Measurements from ENCODE around the gene TPSAB1.
"Not testable (repeated sequence)": the region's sequence is repeated elsewhere in the genome, so short reads cannot be mapped to it uniquely, and the experiment has no call there.

Gene TPSAB1

DNA sequence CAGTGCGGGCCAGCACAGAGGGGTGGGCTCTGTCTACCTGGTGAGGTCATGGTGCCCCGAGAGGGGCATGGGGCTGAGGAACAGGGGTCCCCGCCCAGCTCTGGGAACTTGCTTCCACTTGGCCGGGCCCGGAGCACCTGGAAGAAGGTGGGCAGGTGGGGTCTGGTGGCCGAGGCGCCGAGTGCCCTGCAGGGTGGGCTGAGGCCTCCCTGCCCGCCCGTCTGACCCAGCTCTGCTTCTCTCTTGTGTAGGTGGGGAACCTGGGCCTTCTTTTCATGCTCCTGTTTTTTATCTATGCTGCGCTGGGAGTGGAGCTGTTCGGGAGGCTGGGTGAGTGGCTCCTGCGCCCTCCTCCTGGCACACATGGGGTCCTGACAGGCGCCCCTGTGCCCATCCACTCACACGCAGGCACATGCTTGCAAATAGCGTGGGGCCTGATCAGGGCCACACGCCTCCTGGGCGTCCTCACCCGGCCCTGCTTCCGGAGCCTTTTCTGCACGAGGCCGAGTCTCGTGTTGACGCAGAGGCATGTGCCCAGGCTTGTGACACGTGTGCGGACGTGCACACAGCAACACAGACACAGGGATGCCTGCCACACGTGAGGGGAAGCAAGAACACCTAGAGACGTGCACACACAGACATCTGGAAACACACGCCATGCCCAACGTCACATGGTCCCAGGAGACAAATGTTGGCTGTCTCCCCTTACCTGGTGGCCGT, 23.7 kb upstream of the TPSAB1 start:
- no peaks in the 10 kb centered on the region for H3K4me1 Mint-ChIP-seq (ENCODE audit: low read depth)
- no peaks in the 10 kb centered on the region for H3K36me3 Mint-ChIP-seq (ENCODE audit: low read depth)
- H3K27me3 Mint-ChIP-seq = no peaks in the 10 kb centered on the region
- H3K27ac Mint-ChIP-seq = no peak overlapping the region
- H3K4me3 Mint-ChIP-seq = no peak overlapping the region
- H3K9me3 Mint-ChIP-seq = no peaks in the 10 kb centered on the region

DNA sequence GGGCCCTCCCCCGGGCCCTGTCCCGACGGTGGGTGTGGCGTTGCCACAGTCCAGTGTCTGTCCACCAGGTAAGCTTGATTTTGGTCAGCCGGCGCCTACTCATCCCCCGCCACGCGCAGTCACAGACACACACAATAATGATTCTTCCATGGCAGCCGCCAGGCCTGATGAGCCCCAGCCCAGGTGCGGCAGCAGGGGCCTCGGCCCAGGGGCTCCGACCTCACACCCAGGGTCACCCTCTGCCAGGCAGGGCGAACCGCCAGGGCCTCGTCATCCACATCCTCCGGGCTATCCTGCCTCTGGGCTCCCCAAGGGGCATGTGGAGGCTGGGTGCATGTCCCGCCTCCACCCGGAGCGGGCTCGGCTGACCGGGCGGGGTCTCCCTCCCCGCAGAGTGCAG, 23.0 kb upstream of the TPSAB1 start:
- H3K4me1 Mint-ChIP-seq (ENCODE audit: low read depth) = no peaks in the 10 kb centered on the region
- H3K27ac Mint-ChIP-seq = no peak overlapping the region
- H3K4me3 Mint-ChIP-seq = no peak overlapping the region
- H3K36me3 Mint-ChIP-seq (ENCODE audit: low read depth) = no peaks in the 10 kb centered on the region
- H3K9me3 Mint-ChIP-seq = no peaks in the 10 kb centered on the region
- no peaks in the 10 kb centered on the region for H3K27me3 Mint-ChIP-seq

DNA sequence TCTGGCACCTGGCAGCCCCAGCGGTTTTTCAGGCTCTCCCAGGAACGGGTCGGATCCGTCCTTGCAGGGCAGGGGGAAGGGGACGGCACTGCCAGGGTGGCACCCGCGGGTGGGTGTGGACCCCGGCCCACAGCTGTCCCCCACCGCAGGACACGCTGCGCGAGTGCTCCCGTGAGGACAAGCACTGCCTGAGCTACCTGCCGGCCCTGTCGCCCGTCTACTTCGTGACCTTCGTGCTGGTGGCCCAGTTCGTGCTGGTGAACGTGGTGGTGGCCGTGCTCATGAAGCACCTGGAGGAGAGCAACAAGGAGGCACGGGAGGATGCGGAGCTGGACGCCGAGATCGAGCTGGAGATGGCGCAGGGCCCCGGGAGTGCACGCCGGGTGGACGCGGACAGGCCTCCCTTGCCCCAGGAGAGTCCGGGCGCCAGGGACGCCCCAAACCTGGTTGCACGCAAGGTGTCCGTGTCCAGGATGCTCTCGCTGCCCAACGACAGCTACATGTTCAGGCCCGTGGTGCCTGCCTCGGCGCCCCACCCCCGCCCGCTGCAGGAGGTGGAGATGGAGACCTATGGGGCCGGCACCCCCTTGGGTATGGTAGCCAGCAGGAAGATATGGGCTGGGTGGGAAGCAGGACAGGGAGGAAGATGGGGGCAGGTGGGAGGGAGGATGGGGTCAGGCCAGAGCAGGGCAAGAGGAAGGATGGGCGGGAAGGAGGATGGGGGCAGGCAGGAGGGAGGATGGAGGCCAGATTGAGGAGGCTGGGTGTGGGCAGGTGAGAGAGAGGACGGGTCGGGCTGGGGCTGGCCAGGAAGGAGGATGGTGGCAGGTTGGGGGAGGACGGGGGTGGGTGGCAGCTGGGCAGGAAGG, 22.2 kb upstream of the TPSAB1 start:
- Mint-ChIP-seq H3K27me3 (no peaks in the 10 kb centered on the region), H3K36me3 (ENCODE audit: low read depth) (no peaks in the 10 kb centered on the region), H3K27ac (no peak overlapping the region), H3K9me3 (no peaks in the 10 kb centered on the region), H3K4me1 (ENCODE audit: low read depth) (no peaks in the 10 kb centered on the region), H3K4me3 (no peak overlapping the region)

DNA sequence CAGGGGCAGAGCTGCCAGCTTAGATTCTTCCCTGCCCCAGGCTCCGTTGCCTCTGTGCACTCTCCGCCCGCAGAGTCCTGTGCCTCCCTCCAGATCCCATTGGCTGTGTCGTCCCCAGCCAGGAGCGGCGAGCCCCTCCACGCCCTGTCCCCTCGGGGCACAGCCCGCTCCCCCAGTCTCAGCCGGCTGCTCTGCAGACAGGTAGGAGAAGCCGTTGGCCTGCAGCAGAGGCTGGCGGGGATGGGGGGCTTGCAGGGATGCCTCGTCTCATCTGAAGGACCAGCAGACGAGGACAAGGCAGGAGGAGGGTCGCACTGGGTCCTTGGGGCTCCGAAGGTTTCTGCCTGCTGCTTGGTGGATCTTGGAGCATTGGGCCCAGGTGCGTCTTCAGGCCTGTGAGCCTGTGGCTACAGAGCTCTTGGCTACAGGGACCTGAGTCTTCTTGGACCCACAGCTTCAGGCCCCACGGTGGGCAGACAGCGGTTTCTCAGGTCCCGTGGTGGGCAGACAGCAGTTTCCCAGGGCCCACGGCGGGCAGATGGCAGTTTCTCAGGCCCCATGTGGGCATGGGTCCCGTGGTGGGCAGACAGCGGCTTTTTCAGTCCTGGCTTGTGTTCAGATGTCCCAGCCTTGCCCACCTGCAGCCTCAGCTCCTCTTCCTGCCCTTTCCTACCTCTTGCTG, 21.4 kb upstream of the TPSAB1 start:
- Mint-ChIP-seq H3K9me3 (no peaks in the 10 kb centered on the region), H3K27ac (no peak overlapping the region), H3K4me1 (ENCODE audit: low read depth) (no peaks in the 10 kb centered on the region), H3K4me3 (no peak overlapping the region), H3K27me3 (no peaks in the 10 kb centered on the region), H3K36me3 (ENCODE audit: low read depth) (no peaks in the 10 kb centered on the region)

DNA sequence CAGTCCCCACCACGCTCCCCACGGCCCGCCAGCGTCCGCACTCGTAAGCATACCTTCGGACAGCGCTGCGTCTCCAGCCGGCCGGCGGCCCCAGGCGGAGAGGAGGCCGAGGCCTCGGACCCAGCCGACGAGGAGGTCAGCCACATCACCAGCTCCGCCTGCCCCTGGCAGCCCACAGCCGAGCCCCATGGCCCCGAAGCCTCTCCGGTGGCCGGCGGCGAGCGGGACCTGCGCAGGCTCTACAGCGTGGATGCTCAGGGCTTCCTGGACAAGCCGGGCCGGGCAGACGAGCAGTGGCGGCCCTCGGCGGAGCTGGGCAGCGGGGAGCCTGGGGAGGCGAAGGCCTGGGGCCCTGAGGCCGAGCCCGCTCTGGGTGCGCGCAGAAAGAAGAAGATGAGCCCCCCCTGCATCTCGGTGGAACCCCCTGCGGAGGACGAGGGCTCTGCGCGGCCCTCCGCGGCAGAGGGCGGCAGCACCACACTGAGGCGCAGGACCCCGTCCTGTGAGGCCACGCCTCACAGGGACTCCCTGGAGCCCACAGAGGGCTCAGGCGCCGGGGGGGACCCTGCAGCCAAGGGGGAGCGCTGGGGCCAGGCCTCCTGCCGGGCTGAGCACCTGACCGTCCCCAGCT, 20.3 kb upstream of the TPSAB1 start:
- Mint-ChIP-seq H3K4me1 (ENCODE audit: low read depth) (no peaks in the 10 kb centered on the region), H3K36me3 (ENCODE audit: low read depth) (no peaks in the 10 kb centered on the region), H3K4me3 (no peak overlapping the region), H3K27ac (no peak overlapping the region), H3K27me3 (no peaks in the 10 kb centered on the region), H3K9me3 (no peaks in the 10 kb centered on the region)

DNA sequence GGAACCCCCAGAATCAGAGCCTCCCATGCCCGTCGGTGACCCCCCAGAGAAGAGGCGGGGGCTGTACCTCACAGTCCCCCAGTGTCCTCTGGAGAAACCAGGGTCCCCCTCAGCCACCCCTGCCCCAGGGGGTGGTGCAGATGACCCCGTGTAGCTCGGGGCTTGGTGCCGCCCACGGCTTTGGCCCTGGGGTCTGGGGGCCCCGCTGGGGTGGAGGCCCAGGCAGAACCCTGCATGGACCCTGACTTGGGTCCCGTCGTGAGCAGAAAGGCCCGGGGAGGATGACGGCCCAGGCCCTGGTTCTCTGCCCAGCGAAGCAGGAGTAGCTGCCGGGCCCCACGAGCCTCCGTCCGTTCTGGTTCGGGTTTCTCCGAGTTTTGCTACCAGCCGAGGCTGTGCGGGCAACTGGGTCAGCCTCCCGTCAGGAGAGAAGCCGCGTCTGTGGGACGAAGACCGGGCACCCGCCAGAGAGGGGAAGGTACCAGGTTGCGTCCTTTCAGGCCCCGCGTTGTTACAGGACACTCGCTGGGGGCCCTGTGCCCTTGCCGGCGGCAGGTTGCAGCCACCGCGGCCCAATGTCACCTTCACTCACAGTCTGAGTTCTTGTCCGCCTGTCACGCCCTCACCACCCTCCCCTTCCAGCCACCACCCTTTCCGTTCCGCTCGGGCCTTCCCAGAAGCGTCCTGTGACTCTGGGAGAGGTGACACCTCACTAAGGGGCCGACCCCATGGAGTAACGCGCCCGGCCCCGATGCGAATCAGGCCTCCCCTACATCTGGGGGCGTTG, 19.5 kb upstream of the TPSAB1 start:
- no peaks in the 10 kb centered on the region for H3K9me3 Mint-ChIP-seq
- H3K27me3 Mint-ChIP-seq = no peaks in the 10 kb centered on the region
- H3K4me1 Mint-ChIP-seq (ENCODE audit: low read depth) = no peaks in the 10 kb centered on the region
- no peak overlapping the region for H3K27ac Mint-ChIP-seq
- no peak overlapping the region for H3K4me3 Mint-ChIP-seq
- H3K36me3 Mint-ChIP-seq (ENCODE audit: low read depth) = no peaks in the 10 kb centered on the region

DNA sequence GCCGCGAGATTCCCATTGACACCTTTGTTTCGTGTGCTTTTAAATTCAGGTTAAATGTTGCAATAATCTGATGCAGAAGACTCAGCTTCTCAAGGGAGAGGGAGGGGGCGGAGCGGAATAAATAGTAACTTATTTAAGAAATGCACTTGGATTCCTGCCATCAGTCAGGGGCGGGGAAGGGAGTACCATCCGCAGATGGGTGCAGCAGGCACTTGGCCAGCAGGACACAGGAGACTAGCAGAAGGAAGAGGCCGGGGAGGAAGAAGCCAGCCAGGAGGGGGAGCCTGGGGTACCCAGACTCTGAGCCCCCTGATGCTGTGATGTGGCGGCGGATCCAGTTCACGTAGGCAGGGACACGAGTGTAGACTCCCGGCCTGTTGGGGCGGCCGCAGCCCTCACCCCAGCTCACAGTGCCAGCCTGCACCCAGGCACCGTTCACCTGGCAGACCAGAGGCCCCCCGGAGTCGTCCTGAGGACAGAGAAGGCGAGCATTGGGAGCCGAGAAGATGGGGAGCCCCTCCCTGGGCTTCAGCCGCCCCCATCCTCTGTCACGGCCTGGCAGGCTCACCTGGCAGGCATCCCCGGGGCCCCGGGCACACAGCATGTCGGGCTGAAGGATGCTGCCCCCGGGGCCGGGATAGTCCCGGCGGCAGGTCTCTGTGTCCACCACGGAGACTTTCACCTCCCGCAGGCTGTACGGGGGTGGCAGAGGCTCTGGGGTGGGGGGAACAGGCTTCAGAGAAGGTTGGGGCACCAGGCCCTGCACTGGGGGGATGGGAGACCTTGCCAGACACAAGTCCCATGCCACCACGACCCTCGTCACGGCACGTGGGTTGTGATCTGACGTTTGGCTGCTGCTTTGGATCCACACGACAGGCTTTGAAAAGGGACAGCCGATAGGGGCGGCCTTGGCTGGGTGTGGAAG, 18.6 kb upstream of the TPSAB1 start:
- H3K4me1 Mint-ChIP-seq (ENCODE audit: low read depth) = no peaks in the 10 kb centered on the region
- no peaks in the 10 kb centered on the region for H3K9me3 Mint-ChIP-seq
- H3K4me3 Mint-ChIP-seq = no peak overlapping the region
- no peaks in the 10 kb centered on the region for H3K27me3 Mint-ChIP-seq
- no peak overlapping the region for H3K27ac Mint-ChIP-seq
- no peaks in the 10 kb centered on the region for H3K36me3 Mint-ChIP-seq (ENCODE audit: low read depth)

DNA sequence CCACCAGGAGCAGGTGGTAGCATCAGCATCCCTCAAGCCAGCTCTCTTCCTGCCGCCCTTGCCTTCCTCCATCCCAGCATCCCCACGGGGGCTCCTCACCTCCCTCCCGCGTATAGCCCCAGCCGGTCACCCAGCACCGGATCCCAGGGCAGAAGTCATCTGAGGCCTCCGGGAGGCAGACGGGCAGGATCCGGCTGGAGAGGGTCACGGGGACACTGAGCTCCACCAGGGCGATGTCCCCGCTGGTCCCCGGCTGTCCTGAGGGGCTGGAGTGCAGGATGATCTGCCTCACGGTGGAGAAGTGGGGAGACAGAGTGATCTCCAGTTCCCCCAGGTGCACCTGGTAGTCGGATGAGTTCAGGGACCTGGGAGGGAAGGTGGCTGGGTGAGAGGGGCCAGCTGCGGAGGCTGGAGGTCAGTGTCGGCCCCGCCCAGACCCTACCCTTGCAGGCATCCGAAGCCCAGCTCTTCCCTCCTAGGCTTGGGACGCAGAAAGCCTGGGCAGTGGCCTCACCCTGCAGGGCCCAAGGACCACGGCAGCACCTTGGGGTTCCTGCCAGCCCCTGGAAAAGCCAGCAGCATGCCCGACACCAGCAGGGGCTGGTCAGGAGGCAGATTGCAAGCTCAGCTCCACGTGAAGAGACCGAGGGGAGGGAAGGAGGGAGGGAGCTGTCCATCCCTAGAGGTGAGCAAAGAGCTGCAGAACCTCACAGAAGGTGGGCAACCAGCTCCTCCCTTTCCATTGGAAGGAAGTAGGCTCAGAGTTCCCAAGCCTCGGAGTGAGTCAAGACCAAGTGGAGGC, 17.8 kb upstream of the TPSAB1 start:
- Mint-ChIP-seq H3K36me3 (ENCODE audit: low read depth) (no peaks in the 10 kb centered on the region), H3K9me3 (no peaks in the 10 kb centered on the region), H3K27ac (no peak overlapping the region), H3K4me1 (ENCODE audit: low read depth) (no peaks in the 10 kb centered on the region), H3K4me3 (no peak overlapping the region), H3K27me3 (no peaks in the 10 kb centered on the region)

DNA sequence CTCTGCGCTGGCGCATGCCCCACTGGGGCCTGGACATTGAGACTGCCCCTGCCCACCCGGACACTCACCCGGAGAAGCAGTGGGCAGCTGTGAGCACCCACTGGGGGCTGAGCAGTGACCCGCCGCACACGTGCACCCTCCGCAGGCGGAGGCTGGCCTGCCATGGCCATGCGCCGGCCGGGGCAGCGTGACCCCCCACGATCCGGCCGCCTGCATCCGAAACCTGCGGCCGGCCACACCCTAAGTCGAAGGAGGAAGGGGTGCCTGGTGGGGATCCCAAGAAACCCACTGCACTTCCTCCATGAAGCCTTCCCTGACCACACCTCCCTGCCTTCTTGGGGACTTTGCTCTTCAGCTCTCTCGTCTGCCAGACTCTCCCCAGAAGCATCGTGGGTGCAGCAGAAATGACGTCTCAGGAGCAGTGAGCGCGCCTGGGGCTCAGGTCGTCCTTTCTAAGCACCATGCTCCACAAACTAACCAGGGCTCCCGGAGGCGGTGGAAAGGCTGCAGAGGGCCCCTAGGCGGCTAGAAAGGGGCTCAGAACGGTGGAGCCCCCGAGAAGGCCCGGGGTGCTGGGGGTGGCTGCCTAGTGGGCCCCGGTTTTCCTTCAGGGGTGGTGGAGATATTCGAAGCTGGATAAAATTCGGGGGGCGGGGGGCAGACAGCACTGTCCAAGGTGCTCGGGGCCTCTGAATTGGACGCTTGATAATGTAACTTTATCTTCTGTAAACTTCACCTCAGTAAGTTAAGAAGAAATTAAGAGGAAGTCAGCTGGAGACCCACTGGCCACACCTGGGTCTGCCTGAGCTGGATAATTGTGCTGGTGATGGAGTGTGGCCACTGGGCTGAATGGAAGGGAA, 16.9 kb upstream of the TPSAB1 start:
- Mint-ChIP-seq H3K4me3 (no peak overlapping the region), H3K9me3 (no peaks in the 10 kb centered on the region), H3K27me3 (no peaks in the 10 kb centered on the region), H3K27ac (no peak overlapping the region), H3K36me3 (ENCODE audit: low read depth) (no peaks in the 10 kb centered on the region), H3K4me1 (ENCODE audit: low read depth) (no peaks in the 10 kb centered on the region)

DNA sequence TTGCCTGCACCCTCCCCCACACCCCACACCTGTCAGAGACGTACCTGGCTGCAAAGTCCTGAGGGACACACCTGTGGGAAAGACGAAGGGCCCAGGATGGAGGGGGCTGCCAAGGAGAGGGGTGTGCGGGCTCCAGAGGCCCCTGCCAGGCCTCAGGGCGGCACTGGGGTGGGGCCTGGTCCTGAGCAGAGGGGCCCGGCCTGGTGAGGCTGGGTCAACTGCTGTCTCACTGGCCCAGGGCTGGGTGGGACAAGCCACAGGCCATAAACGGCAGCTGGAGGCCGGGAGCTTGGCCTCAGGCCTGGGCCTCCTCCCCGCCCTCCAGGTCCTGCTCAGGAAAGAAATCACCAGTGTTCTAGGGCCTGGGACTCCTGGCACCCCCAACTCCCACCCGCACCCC, 15.9 kb upstream of the TPSAB1 start:
- no peaks in the 10 kb centered on the region for H3K4me1 Mint-ChIP-seq (ENCODE audit: low read depth)
- H3K27me3 Mint-ChIP-seq = no peaks in the 10 kb centered on the region
- no peak overlapping the region for H3K4me3 Mint-ChIP-seq
- no peaks in the 10 kb centered on the region for H3K9me3 Mint-ChIP-seq
- H3K27ac Mint-ChIP-seq = no peak overlapping the region
- no peaks in the 10 kb centered on the region for H3K36me3 Mint-ChIP-seq (ENCODE audit: low read depth)

DNA sequence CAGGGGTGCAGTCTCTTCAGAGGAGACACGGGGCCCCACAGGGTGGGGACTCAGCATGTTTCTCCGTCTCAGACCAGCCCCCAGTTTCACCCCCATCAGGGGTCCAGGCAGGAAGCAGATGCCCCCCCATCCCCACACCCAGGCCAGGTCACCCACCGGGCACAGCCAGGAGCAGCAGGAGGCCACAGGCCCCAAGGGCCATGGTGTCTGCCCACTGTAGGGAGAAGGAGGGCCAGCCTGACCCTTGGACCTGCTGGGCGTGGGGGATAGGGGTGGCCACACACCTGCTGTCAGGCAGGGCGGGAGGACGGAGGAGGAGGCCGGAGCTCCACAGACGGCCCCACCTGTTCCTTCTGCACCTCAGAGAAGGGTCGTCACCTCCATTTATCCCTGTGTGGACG, 15.5 kb upstream of the TPSAB1 start, which contains the start of gene TPSG1:
TSS of gene TPSG1 (minus strand) at position 218 of the 401 bp plus-strand sequence. CDS start at position 202, 16 bp downstream.
- no peaks in the 10 kb centered on the region for H3K4me1 Mint-ChIP-seq (ENCODE audit: low read depth)
- H3K9me3 Mint-ChIP-seq = no peaks in the 10 kb centered on the region
- no peaks in the 10 kb centered on the region for H3K36me3 Mint-ChIP-seq (ENCODE audit: low read depth)
- H3K4me3 Mint-ChIP-seq = no peak within 1 kb of the TSS
- no peaks in the 10 kb centered on the region for H3K27me3 Mint-ChIP-seq
- no peak within 1 kb of the TSS for H3K27ac Mint-ChIP-seq

DNA sequence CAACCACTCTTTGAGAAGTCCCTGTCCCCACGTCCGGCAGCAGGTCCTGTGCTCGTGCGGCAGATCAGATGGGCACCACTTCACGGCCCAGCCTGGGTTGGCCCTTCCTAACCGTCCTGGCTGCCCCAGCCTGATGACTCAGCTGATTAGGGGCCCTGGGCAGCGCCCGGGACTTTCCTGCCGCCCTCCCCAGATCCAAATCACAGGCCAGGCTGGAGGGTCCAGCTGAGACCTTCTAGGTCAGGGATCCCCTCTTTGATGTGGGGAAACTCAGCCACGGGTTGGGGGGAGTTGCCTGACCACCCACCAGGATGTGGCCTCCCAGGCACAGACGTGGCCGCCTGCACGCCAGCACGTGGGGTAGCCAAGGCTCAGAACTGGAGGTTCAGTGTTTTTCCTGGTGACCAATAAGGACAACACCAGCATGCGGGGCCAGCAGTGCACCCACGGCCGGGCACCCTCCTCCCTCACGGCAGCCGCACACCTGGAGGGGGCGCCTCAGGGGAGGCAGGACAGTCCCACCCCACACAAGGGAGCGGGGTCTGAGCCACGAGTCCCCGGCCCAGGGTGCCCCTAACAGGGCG, 14.7 kb upstream of the TPSAB1 start:
- H3K4me1 Mint-ChIP-seq (ENCODE audit: low read depth); H3K4me3 Mint-ChIP-seq; H3K27ac Mint-ChIP-seq; H3K27me3 Mint-ChIP-seq; H3K9me3 Mint-ChIP-seq; H3K36me3 Mint-ChIP-seq (ENCODE audit: low read depth): not testable (repeated sequence)
